GM20000 (cell line): ENCODE data around the gene MSMO1.

Experiments
- DNase-seq: peaks from one replicate; pipeline ENCODE4 v3.0.0; 2012; ENCODE audit warnings: low spot score
- TF ChIP-seq, protein P1 (sequence below): IDR thresholded peaks from 2 replicates; pipeline ENCODE4 v1.5.1; 2012; ENCODE audit warnings: mild to moderate bottlenecking, control low read depth; ENCODE audit errors: extremely low read depth, missing control alignments

Gene MSMO1

DNA sequence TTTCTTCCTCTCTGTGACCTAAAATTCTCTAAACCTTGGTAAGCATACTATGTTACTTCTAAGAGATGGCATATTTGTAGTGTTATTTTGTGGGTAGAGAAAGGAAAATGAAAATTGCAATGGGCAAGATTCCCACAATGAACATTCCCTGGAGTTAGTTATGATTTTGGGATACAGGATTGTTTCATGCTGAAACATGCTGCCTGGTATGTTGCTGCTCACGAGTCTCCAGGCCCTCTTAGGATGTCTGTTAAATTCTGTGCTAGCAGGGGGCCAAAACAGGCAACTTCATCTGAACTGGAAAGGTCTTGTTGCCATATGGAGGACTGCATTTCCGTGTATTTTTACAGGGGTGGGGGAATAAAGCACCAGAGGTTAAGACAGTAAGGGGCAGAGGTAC is 18.9 kb upstream of the MSMO1 start:
- TF ChIP-seq, protein P1, sequence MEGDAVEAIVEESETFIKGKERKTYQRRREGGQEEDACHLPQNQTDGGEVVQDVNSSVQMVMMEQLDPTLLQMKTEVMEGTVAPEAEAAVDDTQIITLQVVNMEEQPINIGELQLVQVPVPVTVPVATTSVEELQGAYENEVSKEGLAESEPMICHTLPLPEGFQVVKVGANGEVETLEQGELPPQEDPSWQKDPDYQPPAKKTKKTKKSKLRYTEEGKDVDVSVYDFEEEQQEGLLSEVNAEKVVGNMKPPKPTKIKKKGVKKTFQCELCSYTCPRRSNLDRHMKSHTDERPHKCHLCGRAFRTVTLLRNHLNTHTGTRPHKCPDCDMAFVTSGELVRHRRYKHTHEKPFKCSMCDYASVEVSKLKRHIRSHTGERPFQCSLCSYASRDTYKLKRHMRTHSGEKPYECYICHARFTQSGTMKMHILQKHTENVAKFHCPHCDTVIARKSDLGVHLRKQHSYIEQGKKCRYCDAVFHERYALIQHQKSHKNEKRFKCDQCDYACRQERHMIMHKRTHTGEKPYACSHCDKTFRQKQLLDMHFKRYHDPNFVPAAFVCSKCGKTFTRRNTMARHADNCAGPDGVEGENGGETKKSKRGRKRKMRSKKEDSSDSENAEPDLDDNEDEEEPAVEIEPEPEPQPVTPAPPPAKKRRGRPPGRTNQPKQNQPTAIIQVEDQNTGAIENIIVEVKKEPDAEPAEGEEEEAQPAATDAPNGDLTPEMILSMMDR, result no peak
- no peak for DNase-seq

DNA sequence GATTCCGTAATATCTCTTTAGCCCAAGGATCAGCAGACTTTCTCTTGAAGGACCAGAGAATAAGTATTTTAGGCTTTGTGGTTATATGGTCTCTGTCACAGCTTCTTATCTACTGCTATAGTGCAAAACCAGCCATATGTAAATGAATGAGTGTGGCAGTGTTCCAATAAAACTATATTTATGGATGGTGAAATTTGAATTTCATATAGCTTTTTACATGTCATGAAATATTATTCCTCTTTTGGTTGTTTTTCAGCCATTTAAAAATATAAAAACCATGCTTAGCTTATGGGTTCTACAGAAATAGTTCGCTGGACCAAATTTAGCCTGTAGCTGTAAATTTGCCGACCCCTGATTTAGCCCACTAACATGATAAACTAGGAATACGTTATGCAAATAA is 18.0 kb upstream of the MSMO1 start:
- TF ChIP-seq, protein P1, result no peak
- DNase-seq, result no peak

DNA sequence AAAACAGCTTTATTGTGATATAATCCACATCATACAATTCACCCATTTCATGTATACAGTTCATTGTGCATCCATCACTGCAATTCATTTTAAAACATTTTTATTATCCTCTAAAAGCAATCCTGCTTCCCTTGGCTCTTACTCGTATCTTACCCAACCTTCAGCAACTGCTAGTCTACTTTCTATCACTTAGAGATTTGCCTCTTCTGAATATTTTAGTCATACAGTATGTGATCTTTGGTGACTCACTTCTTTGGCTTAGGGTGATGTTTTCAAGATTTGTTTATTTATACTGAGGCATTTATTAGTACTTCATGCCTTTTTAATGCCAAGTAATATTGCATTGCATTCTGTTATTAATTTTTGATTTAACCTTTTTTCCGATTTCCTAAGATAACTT is 15.0 kb upstream of the MSMO1 start:
- TF ChIP-seq, protein P1, result no peak
- DNase-seq, result no peak

GRCh38 chr4:165319030-165319429 is 8.4 kb upstream of the MSMO1 start:
- DNase-seq, result no peak
- TF ChIP-seq, protein P1, result no peak

DNA sequence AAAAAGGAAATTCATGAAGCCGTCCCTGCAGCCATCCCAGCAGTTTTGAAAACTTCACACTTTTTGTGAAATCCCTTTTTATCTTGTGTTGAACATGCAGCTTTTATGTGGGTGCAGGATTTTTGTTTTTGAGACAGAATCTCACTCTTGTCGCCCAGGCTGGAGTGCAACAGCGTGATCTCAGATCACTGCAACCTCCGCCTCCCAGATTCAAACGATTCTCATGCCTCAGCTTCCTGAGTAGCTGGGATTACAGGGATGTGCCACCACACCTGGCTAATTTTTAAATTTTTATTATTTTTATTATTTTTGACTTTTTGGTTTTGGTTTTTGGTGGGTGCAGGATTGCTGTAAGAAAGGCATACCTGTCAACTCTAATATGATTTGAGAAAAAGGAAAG is 8.0 kb upstream of the MSMO1 start:
- TF ChIP-seq, protein P1, result no peak
- DNase-seq, result no peak

DNA sequence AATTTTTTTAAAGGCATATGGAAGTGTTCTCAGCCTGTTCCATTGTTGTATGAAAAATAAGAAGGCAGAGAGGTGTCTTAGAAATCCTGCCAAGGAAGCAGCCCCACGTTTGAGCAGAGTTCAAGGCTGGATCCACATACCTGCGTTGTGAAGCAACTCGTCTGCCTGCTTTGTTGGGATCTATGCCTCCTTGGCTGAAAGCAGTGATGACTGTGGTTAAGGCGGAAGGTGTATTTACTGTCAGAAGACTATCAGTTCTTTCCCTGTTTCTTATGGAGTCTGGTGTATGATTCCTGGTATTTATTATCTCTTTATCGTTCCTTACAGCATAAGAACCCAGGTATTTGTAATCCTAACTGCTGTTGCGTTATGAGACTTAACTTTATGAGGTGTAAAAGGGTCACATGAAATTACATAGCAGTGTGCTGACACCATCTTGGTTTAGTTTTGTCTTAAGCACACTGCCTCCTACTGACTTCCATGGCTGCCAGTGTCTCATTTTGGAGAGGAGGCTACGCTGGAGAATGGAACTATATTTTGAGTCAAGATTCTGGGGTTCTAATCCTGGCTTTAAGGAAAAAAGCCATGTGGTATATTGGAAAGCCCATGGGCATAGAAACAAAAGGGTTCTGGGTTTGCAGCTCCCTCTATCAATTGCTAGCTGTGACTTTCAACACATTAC is 3.1 kb upstream of the MSMO1 start:
- no peak for DNase-seq
- TF ChIP-seq, protein P1, result no peak

GRCh38 chr4:165324918-165325304 is 2.6 kb upstream of the MSMO1 start:
- TF ChIP-seq, protein P1, result no peak
- DNase-seq, result no peak
